Subcutaneous adipose tissue (tissue), 4 donors: ENCODE results near the gene UBE3B. TPM values are rescaled to one million over a fixed set of nuclear protein-coding genes. Genes with fewer than 3 reads are reported as not detected.

Experiments used
- total RNA-seq, 4 donors: library from RNA; depleted of rRNA; stranded (reverse); fragments of >200 nt; gene quantifications; one replicate each; pipeline ENCODE4 v1.1.0, GENCODE V29; 2016
- TF ChIP-seq, protein P1 (sequence below): fragments of 450-650 bp; IDR thresholded peaks from one replicate; pipeline ENCODE4 v1.5.1; 2016; ENCODE audit warnings: low read depth, mild to moderate bottlenecking, control low read depth, antibody characterized with exemption, moderate library complexity

Gene UBE3B, protein sequence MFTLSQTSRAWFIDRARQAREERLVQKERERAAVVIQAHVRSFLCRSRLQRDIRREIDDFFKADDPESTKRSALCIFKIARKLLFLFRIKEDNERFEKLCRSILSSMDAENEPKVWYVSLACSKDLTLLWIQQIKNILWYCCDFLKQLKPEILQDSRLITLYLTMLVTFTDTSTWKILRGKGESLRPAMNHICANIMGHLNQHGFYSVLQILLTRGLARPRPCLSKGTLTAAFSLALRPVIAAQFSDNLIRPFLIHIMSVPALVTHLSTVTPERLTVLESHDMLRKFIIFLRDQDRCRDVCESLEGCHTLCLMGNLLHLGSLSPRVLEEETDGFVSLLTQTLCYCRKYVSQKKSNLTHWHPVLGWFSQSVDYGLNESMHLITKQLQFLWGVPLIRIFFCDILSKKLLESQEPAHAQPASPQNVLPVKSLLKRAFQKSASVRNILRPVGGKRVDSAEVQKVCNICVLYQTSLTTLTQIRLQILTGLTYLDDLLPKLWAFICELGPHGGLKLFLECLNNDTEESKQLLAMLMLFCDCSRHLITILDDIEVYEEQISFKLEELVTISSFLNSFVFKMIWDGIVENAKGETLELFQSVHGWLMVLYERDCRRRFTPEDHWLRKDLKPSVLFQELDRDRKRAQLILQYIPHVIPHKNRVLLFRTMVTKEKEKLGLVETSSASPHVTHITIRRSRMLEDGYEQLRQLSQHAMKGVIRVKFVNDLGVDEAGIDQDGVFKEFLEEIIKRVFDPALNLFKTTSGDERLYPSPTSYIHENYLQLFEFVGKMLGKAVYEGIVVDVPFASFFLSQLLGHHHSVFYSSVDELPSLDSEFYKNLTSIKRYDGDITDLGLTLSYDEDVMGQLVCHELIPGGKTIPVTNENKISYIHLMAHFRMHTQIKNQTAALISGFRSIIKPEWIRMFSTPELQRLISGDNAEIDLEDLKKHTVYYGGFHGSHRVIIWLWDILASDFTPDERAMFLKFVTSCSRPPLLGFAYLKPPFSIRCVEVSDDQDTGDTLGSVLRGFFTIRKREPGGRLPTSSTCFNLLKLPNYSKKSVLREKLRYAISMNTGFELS
- 10 to 100 TPM; 31.8 to 88.5 (median 45.4) TPM for total RNA-seq

DNA sequence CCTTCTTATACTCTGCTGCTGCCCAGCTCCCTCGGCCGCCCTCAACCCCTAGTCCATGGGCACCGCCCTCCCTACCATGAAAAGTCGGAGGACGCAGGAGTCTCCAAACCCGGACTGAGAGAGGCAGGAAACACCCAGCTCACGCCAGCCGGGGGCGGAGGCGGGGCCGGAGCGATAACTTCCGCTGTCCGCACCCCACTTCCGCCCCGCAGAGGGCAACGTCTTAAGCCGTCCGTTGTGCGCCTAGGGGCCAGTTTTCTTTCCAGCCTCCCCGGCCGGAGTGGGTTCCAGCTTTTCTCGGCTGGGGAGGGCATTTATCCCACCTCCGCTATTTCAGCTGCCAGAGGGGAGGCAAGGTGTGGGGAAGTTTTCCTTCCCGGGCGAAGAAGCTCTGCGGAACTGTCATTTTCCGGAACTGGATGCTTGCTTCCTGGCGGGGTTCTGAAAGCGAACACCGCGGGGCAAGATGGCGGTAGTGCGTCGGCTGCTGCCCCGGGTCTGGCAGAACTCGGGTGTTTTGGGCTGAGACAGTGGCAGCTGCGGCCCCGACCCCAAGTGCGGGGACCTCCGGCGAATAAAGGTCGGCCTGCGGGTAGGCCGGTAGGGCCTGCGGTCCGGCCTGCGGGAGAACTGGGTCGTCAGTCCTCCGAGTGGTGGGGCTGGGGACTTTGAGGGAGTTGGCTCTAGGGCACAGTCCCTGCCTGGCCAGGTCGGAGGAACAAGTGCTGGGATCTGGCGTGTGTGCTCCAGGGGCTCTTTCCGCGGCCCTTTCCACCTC lies at the start of gene UBE3B, which contains the start of gene KCTD10:
TSS of gene UBE3B (plus strand) at position 450 of the 778 bp plus-strand sequence. CDS start 5,918 bp downstream, outside the sequence.
TSS of gene KCTD10 (minus strand) at position 116 of the 778 bp plus-strand sequence. CDS start at position 78, 38 bp downstream.
- TF ChIP-seq, protein P1, sequence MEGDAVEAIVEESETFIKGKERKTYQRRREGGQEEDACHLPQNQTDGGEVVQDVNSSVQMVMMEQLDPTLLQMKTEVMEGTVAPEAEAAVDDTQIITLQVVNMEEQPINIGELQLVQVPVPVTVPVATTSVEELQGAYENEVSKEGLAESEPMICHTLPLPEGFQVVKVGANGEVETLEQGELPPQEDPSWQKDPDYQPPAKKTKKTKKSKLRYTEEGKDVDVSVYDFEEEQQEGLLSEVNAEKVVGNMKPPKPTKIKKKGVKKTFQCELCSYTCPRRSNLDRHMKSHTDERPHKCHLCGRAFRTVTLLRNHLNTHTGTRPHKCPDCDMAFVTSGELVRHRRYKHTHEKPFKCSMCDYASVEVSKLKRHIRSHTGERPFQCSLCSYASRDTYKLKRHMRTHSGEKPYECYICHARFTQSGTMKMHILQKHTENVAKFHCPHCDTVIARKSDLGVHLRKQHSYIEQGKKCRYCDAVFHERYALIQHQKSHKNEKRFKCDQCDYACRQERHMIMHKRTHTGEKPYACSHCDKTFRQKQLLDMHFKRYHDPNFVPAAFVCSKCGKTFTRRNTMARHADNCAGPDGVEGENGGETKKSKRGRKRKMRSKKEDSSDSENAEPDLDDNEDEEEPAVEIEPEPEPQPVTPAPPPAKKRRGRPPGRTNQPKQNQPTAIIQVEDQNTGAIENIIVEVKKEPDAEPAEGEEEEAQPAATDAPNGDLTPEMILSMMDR, result no peak

DNA sequence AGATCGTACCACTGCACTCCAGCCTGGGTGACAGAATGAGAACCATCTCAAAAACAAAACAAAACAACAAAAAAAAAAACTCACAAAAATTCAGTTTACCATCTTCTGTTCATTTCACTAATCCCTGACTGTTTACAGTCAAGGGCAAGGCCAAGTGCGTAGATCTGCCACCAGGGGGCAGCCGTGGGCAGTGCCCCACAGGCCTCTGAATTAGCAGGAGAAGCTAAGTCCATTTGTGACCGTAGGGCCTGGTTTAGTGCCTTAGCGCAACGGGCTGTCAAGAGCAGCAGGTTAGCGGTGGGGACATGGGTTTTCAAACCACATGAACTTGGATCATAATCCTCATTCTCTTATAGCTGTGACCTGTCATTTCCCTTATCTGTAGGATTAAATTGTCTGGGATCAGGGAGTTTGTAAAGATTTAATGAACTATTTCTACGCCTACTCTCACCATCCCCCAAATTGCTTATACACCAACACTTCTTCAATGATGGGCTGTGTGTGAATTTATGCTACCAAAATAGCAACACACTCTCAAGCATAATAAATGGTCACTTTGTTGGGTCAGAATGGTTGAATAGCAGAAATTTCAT lies 49.3 kb upstream of the UBE3B start:
- TF ChIP-seq, protein P1, result no peak

DNA sequence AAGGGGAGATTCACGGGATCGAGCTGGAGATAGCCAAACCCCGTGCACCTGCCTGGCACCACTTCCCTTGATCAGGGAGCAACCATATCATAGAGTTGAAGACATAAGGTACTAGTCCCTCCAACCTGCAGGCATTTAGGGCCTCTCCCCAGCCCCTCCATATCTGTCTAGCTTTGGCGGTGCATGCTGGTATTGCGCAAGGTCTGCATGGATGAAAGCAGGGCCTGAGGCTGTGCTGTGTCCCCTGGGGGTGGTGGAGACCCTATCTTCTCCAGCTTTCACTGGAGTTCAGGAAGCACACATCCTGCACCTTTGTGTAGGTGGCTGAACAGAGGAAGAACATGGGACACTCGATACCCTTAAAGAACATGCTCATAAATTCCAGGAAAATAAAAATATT lies 47.2 kb upstream of the UBE3B start:
- TF ChIP-seq, protein P1, result no peak

DNA sequence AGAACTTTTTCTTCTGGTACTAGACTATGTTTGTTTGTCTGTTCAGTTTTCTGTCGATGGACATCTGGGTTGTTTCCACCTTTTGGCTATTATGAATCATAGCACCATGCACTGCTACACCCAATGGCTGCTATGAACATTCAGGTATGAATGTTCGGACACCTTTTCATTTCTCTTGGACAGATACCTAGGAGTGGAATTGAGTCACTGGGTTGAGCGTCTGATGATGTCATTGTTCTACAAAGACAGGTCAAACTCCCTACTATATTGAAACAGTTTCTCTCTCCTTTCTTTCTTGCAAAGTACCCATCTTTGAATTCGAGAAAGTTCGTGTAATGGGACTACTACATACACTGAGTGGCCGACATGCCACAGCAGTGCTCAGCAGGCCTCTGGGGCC lies 45.0 kb upstream of the UBE3B start:
- TF ChIP-seq, protein P1, result no peak

DNA sequence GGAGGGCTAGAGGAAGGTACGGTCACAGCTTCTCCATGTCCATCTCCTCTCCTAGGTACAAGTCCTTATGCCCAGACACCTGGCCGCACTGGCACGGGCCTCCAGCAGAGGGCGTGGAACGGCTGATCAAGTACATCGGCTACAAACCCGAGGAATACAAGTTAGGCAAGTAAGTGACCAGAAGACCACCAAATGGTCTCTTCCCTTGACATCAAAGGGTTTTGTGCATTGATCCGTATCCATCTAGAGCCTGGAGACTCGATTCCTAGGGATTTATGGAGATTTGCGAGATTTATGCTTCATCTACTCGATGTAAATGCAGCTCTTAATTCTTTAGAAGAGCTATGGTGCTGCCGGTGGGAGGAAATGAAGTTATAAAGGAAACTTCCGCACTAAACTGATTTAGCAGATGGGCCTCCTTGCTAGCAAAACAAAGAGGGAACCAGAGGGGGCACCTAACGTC lies 44.6 kb upstream of the UBE3B start:
- TF ChIP-seq, protein P1, result no peak

DNA sequence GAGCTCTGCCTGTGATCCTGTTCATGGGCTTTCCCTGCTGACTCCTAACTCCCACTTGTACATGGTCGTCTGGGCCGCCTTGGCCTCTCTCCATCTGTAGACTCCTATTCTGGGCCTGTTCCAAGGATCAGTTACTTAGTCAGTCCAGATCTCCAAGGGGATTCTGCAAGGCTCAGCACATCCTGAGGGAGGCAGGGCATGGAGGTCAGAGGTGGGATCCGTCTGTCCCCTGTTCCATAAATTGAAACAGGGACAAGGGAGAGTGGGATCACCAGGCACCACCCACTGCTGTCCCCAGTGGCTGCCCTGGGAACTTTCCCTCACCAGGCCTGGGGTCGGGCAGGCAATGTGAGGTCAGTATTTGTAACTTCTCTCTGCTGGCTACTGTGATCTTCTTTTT lies 43.8 kb upstream of the UBE3B start:
- TF ChIP-seq, protein P1, result no peak
